Hindlimb muscle (tissue), 1 donor: ENCODE results near the gene TIGAR. TPM values are rescaled to one million over a fixed set of nuclear protein-coding genes. Genes with fewer than 3 reads are reported as not detected.

ENCODE experiments used
- DNase-seq: peaks from one replicate; pipeline ENCODE4 v3.0.0-alpha.2; 2013
- polyA plus RNA-seq: library from polyadenylated mRNA; unstranded; fragments of 120-200 nt; gene quantifications from one replicate; pipeline ENCODE4 v1.2.1, GENCODE V29; 2013; ENCODE audit not compliant: insufficient read length

TIGAR gene
- polyA plus RNA-seq, 1 donor = 6.1 TPM

- no peak for DNase-seq
Measured at GRCh38 chr12:4282892-4283511, 38.0 kb upstream of the TIGAR start.

GRCh38 chr12:4283512-4284255, 37.3 kb upstream of the TIGAR start:
- no peak for DNase-seq

- no peak for DNase-seq
Measured at GRCh38 chr12:4284306-4284705, 36.7 kb upstream of the TIGAR start.

GRCh38 chr12:4285070-4285469, 35.9 kb upstream of the TIGAR start:
- DNase-seq = no peak

GRCh38 chr12:4286228-4286627, 34.8 kb upstream of the TIGAR start:
- no peak for DNase-seq

GRCh38 chr12:4286771-4287317, 34.2 kb upstream of the TIGAR start:
- DNase-seq = no peak

- no peak for DNase-seq
Measured at GRCh38 chr12:4287325-4288211, 33.4 kb upstream of the TIGAR start.

- DNase-seq = no peak
Measured at GRCh38 chr12:4288296-4289131, 32.5 kb upstream of the TIGAR start.

- no peak for DNase-seq
Measured at GRCh38 chr12:4289231-4289878, 31.7 kb upstream of the TIGAR start.

GRCh38 chr12:4289998-4290790, 30.8 kb upstream of the TIGAR start:
- DNase-seq = no peak

- DNase-seq = no peak
Measured at GRCh38 chr12:4292341-4293073, 28.5 kb upstream of the TIGAR start.

GRCh38 chr12:4293299-4293965, 27.6 kb upstream of the TIGAR start:
- no peak for DNase-seq

GRCh38 chr12:4293966-4294505, 27.0 kb upstream of the TIGAR start:
- DNase-seq = no peak

GRCh38 chr12:4296751-4297150, 24.3 kb upstream of the TIGAR start:
- DNase-seq = no peak

- DNase-seq = no peak
Measured at GRCh38 chr12:4297617-4298016, 23.4 kb upstream of the TIGAR start.

GRCh38 chr12:4300883-4301282, 20.1 kb upstream of the TIGAR start:
- no peak for DNase-seq

GRCh38 chr12:4301932-4302501, 19.0 kb upstream of the TIGAR start:
- DNase-seq = no peak

GRCh38 chr12:4302881-4303280, 18.1 kb upstream of the TIGAR start:
- no peak for DNase-seq

- no peak for DNase-seq
Measured at GRCh38 chr12:4303750-4304149, 17.3 kb upstream of the TIGAR start.
